ENCODE results near the gene FDPS. TPM values are rescaled to one million over a fixed set of nuclear protein-coding genes. Genes with fewer than 3 reads are reported as not detected.
A peak's percentile ranks its signal among the peaks of the same experiment; 100 is the strongest.

Gene FDPS
- total RNA-seq, 5 donors from 2014 or later (not counting 1 experiment from before 2014, with no cell fraction given) = 66.7 to 100 (median 93.0) TPM

GRCh38 chr1:155323729-155324036, 15.0 kb downstream of the FDPS start:
- DNase-seq (peak; percentile 38 to 88 (median 64)), ATAC-seq (replicated peaks in 1 of 4) (peak; percentile 69 to 72 (median 70))
- Histone ChIP-seq H3K4me3 (ENCODE audit: control insufficient read depth in 1 of 2, extremely low read depth in 1 of 2, low read length in 1 of 2) (peak overlapping the region; percentile 95 to 97), H3K9me3 (no peaks in the 10 kb centered on the region), H3K27ac (ENCODE audit: low read length) (peak overlapping the region; percentile 89), H3K36me3 (ENCODE audit: control insufficient read depth in 2 of 2, extremely low read depth in 1 of 2, insufficient read depth in 1 of 2, low read length in 1 of 2) (peaks cover 0 to 3% of the 10 kb centered on the region in 2 donors), H3K4me1 (ENCODE audit: control insufficient read depth in 1 of 2, extremely low read depth in 1 of 2, insufficient read depth in 2 of 2, low read length in 2 of 2) (peaks cover 5 to 45% of the 10 kb centered on the region in 2 experiments), H3K27me3 (replicated peaks in 1 of 2; ENCODE audit: control insufficient read depth in 2 of 2, extremely low read depth in 1 of 2, insufficient read depth in 2 of 2, low read length in 1 of 2) (peaks cover 0 to 2% of the 10 kb centered on the region in 2 experiments)
- peak overlapping the region; percentile 76 to 85 for H3K27ac Mint-ChIP-seq
- ChIA-PET POLR2A (no interaction called here), CTCF (interaction anchor here (0.5 to 5.5 kb wide), 14 partner anchors 15 to 890 kb away, joined by 3 to 62 read pairs (median 4); partner anchors contain the start of genes KRTCAP2 (in 2 of the 2), FDPS (in 1 of the 2) and SCAMP3 (in 1 of the 2))
- H3K9me3 Mint-ChIP-seq = no peaks in the 10 kb centered on the region
- under 1% methylated on average over 24 of the region's 29 CpGs for WGBS (ENCODE audit: insufficient coverage)
- H3K4me3 Mint-ChIP-seq = peak overlapping the region; percentile 80 to 89 (median 85)
- H3K27me3 Mint-ChIP-seq = no peaks in the 10 kb centered on the region
- peaks cover 33 to 41% (median 34%) of the 10 kb centered on the region in 3 donors for H3K4me1 Mint-ChIP-seq
- H3K36me3 Mint-ChIP-seq = peaks cover 5% of the 10 kb centered on the region

GRCh38 chr1:155324037-155324716, 15.5 kb downstream of the FDPS start:
- Histone ChIP-seq H3K27ac (ENCODE audit: low read length) (peak overlapping the region; percentile 89), H3K27me3 (replicated peaks in 1 of 2; ENCODE audit: control insufficient read depth in 2 of 2, extremely low read depth in 1 of 2, insufficient read depth in 2 of 2, low read length in 1 of 2) (peaks cover 0 to 2% of the 10 kb centered on the region in 2 experiments), H3K36me3 (ENCODE audit: control insufficient read depth in 2 of 2, extremely low read depth in 1 of 2, insufficient read depth in 1 of 2, low read length in 1 of 2) (no peaks in the 10 kb centered on the region), H3K4me3 (ENCODE audit: control insufficient read depth in 1 of 2, extremely low read depth in 1 of 2, low read length in 1 of 2) (peak overlapping the region; percentile 95 to 97), H3K4me1 (ENCODE audit: control insufficient read depth in 1 of 2, extremely low read depth in 1 of 2, insufficient read depth in 2 of 2, low read length in 2 of 2) (peaks cover 5 to 45% of the 10 kb centered on the region in 2 experiments), H3K9me3 (no peaks in the 10 kb centered on the region)
- Mint-ChIP-seq H3K27ac (peak overlapping the region; percentile 76 to 85), H3K36me3 (peaks cover 1% of the 10 kb centered on the region), H3K9me3 (no peaks in the 10 kb centered on the region), H3K4me3 (peak overlapping the region; percentile 80 to 89 (median 85)), H3K27me3 (no peaks in the 10 kb centered on the region), H3K4me1 (peaks cover 31 to 37% (median 34%) of the 10 kb centered on the region in 3 donors)
- ChIA-PET CTCF (interaction anchor here (0.5 to 5.5 kb wide), 15 partner anchors 15 to 545 kb away, joined by 3 to 62 read pairs (median 4); partner anchors contain the start of genes KRTCAP2 (in 2 of the 2), FDPS (in 1 of the 2) and SCAMP3 (in 1 of the 2)), POLR2A (interaction anchor here in 1 of 2 donors (0.6 kb wide), 1 partner anchor 15 kb away, joined by 3 read pairs; no protein-coding TSS in a partner anchor)
- peak; percentile 65 to 94 (median 81) for DNase-seq
- peak; percentile 82 to 84 (median 84) for ATAC-seq (replicated peaks in 1 of 4)
- WGBS (ENCODE audit: insufficient coverage) = 0% methylated on average over 27 of the region's 44 CpGs

- peak overlapping the region; percentile 95 to 97 for H3K4me3 ChIP-seq (ENCODE audit: control insufficient read depth in 1 of 2, extremely low read depth in 1 of 2, low read length in 1 of 2)
- no peak for ATAC-seq (replicated peaks in 1 of 4)
- peak overlapping the region; percentile 83 to 85 for H3K27ac Mint-ChIP-seq
- H3K27ac ChIP-seq (ENCODE audit: low read length) = peak overlapping the region; percentile 89
- H3K36me3 Mint-ChIP-seq = no peaks in the 10 kb centered on the region
- ChIA-PET CTCF (interaction anchor here (0.5 to 5.5 kb wide), 5 partner anchors 14 to 152 kb away, joined by 3 to 62 read pairs (median 4); partner anchors contain the start of gene KRTCAP2 (in 1 of the 2)), POLR2A (no interaction called here)
- H3K27me3 Mint-ChIP-seq = no peaks in the 10 kb centered on the region
- 46% methylated on average over 51 of the region's 59 CpGs for WGBS (ENCODE audit: insufficient coverage)
- H3K9me3 Mint-ChIP-seq = no peaks in the 10 kb centered on the region
- peak overlapping the region; percentile 80 to 89 (median 85) for H3K4me3 Mint-ChIP-seq
- peaks cover 0 to 2% of the 10 kb centered on the region in 2 experiments for H3K27me3 ChIP-seq (replicated peaks in 1 of 2; ENCODE audit: control insufficient read depth in 2 of 2, extremely low read depth in 1 of 2, insufficient read depth in 2 of 2, low read length in 1 of 2)
- no peaks in the 10 kb centered on the region for H3K9me3 ChIP-seq
- peaks cover 30 to 32% (median 31%) of the 10 kb centered on the region in 3 donors for H3K4me1 Mint-ChIP-seq
- H3K36me3 ChIP-seq (ENCODE audit: control insufficient read depth in 2 of 2, extremely low read depth in 1 of 2, insufficient read depth in 1 of 2, low read length in 1 of 2) = peaks cover 0 to 4% of the 10 kb centered on the region in 2 donors
- peak in 1 of 35 experiments; percentile 21 for DNase-seq
- peaks cover 5 to 45% of the 10 kb centered on the region in 2 experiments for H3K4me1 ChIP-seq (ENCODE audit: control insufficient read depth in 1 of 2, extremely low read depth in 1 of 2, insufficient read depth in 2 of 2, low read length in 2 of 2)
Measured at GRCh38 chr1:155324717-155325602, 16.3 kb downstream of the FDPS start.

GRCh38 chr1:155325603-155325893, 16.9 kb downstream of the FDPS start:
- H3K36me3 ChIP-seq (ENCODE audit: control insufficient read depth in 2 of 2, extremely low read depth in 1 of 2, insufficient read depth in 1 of 2, low read length in 1 of 2) = peaks cover 3 to 10% of the 10 kb centered on the region in 2 donors
- no peak for ATAC-seq (replicated peaks in 1 of 4)
- H3K4me1 ChIP-seq (ENCODE audit: control insufficient read depth in 1 of 2, extremely low read depth in 1 of 2, insufficient read depth in 2 of 2, low read length in 2 of 2) = peaks cover 3 to 40% of the 10 kb centered on the region in 2 experiments
- H3K27ac ChIP-seq (ENCODE audit: low read length) = no peak overlapping the region
- POLR2A ChIA-PET = no interaction called here
- H3K27me3 ChIP-seq (replicated peaks in 1 of 2; ENCODE audit: control insufficient read depth in 2 of 2, extremely low read depth in 1 of 2, insufficient read depth in 2 of 2, low read length in 1 of 2) = peaks cover 0 to 2% of the 10 kb centered on the region in 2 experiments
- no peak for DNase-seq
- H3K9me3 Mint-ChIP-seq = no peaks in the 10 kb centered on the region
- WGBS (ENCODE audit: insufficient coverage) = 96% methylated on average over 6 of the region's 6 CpGs
- peaks cover under 1% of the 10 kb centered on the region for H3K36me3 Mint-ChIP-seq
- peak overlapping the region; percentile 66 to 89 (median 85) for H3K4me3 Mint-ChIP-seq
- no peaks in the 10 kb centered on the region for H3K9me3 ChIP-seq
- H3K27me3 Mint-ChIP-seq = no peaks in the 10 kb centered on the region
- CTCF ChIA-PET = interaction anchor here in 1 of 2 donors (0.6 kb wide), 1 partner anchor 542 kb away, joined by 3 read pairs; no protein-coding TSS in a partner anchor
- no peak overlapping the region for H3K4me3 ChIP-seq (ENCODE audit: control insufficient read depth in 1 of 2, extremely low read depth in 1 of 2, low read length in 1 of 2)
- peaks cover 24 to 26% (median 25%) of the 10 kb centered on the region in 3 donors for H3K4me1 Mint-ChIP-seq
- H3K27ac Mint-ChIP-seq = peak overlapping the region; percentile 71 to 83

- Histone ChIP-seq H3K4me1 (ENCODE audit: control insufficient read depth in 1 of 2, extremely low read depth in 1 of 2, insufficient read depth in 2 of 2, low read length in 2 of 2) (peaks cover 3 to 35% of the 10 kb centered on the region in 2 experiments), H3K27me3 (replicated peaks in 1 of 2; ENCODE audit: control insufficient read depth in 2 of 2, extremely low read depth in 1 of 2, insufficient read depth in 2 of 2, low read length in 1 of 2) (peaks cover 0 to 2% of the 10 kb centered on the region in 2 experiments), H3K36me3 (ENCODE audit: control insufficient read depth in 2 of 2, extremely low read depth in 1 of 2, insufficient read depth in 1 of 2, low read length in 1 of 2) (peaks cover 3 to 15% of the 10 kb centered on the region in 2 donors), H3K9me3 (no peaks in the 10 kb centered on the region), H3K4me3 (ENCODE audit: control insufficient read depth in 1 of 2, extremely low read depth in 1 of 2, low read length in 1 of 2) (no peak overlapping the region), H3K27ac (ENCODE audit: low read length) (peak overlapping the region; percentile 18)
- CTCF ChIA-PET = interaction anchor here in 1 of 2 donors (0.6 to 0.9 kb wide), 2 partner anchors 76 to 541 kb away, joined by 3 to 4 read pairs; no protein-coding TSS in a partner anchor
- Mint-ChIP-seq H3K9me3 (no peaks in the 10 kb centered on the region), H3K27ac (peak overlapping the region; percentile 48 to 83), H3K4me1 (peaks cover 20 to 22% (median 20%) of the 10 kb centered on the region in 3 donors), H3K27me3 (no peaks in the 10 kb centered on the region), H3K4me3 (peak overlapping the region; percentile 59 to 89 (median 85)), H3K36me3 (peaks cover 6% of the 10 kb centered on the region)
- WGBS (ENCODE audit: insufficient coverage) = 95% methylated on average over 2 of the region's 6 CpGs
- POLR2A ChIA-PET = no interaction called here
- DNase-seq (peak in 2 of 35 experiments; percentile 9 to 32), ATAC-seq (replicated peaks in 1 of 4) (no peak)
Measured at GRCh38 chr1:155326020-155326526, 17.4 kb downstream of the FDPS start.

Data from T-cell (primary cell).